Progenitor cell of endocrine pancreas (in vitro differentiated cells): ENCODE results near the gene ARL6IP5. TPM values are rescaled to one million over a fixed set of nuclear protein-coding genes. Genes with fewer than 3 reads are reported as not detected.

Source experiments
- DNase-seq: peaks from one replicate; pipeline ENCODE4 v3.0.0; 2021; ENCODE audit warnings: low spot score; ENCODE audit not compliant: unreplicated experiment
- H3K27ac Mint-ChIP-seq: 2 replicates; pipeline ENCODE4 v1.8.0; 2021; ENCODE audit warnings: mild to moderate bottlenecking, moderate library complexity, mixed read lengths
- H3K27me3 Mint-ChIP-seq: 2 replicates; pipeline ENCODE4 v1.8.0; 2021; ENCODE audit warnings: mixed read lengths
- H3K36me3 Mint-ChIP-seq: 2 replicates; pipeline ENCODE4 v1.8.0; 2022; ENCODE audit warnings: mixed read lengths; ENCODE audit not compliant: insufficient read depth
- H3K4me1 Mint-ChIP-seq: 2 replicates; pipeline ENCODE4 v1.8.0; 2021; ENCODE audit warnings: low read depth, mixed read lengths
- H3K4me3 Mint-ChIP-seq: 2 replicates; pipeline ENCODE4 v1.8.0; 2021; ENCODE audit warnings: low read depth, mild to moderate bottlenecking, moderate library complexity, mixed read lengths
- H3K9me3 Mint-ChIP-seq: 2 replicates; pipeline ENCODE4 v1.8.0; 2021; ENCODE audit warnings: low read depth, mixed read lengths
- CTCF ChIP-seq: fragments of 200-600 bp; sonication (generic); IDR thresholded peaks from one replicate; pipeline ENCODE4 v1.5.0; 2021; ENCODE audit warnings: antibody characterized with exemption, mild to moderate bottlenecking; ENCODE audit not compliant: unreplicated experiment
- microRNA-seq: library from miRNA; unstranded; fragments of <30 nt; microRNA quantifications from one replicate; pipeline ENCODE4 v1.1.0, GENCODE V29; 2020; ENCODE audit warnings: borderline number of aligned reads; ENCODE audit not compliant: unreplicated experiment
- total RNA-seq: library from RNA; stranded (reverse); gene quantifications from 2 replicates; pipeline ENCODE4 v1.2.1, GENCODE V29; 2021

The ARL6IP5 gene
- total RNA-seq, 1 donor from 2014 or later = 55.4 TPM

- H3K27ac Mint-ChIP-seq = no peak overlapping the region
- peaks cover 20% of the 10 kb centered on the region for H3K4me1 Mint-ChIP-seq
- H3K36me3 Mint-ChIP-seq = no peaks in the 10 kb centered on the region
- no peaks in the 10 kb centered on the region for H3K27me3 Mint-ChIP-seq
- no peak overlapping the region for H3K4me3 Mint-ChIP-seq
- DNase-seq = no peak
- no peaks in the 10 kb centered on the region for H3K9me3 Mint-ChIP-seq
- TF ChIP-seq CTCF = no peak
These were observed 58.2 kb downstream of the ARL6IP5 start for GRCh38 chr3:69142797-69143454.

- Mint-ChIP-seq H3K27me3 (no peaks in the 10 kb centered on the region), H3K36me3 (no peaks in the 10 kb centered on the region), H3K27ac (no peak overlapping the region), H3K9me3 (no peaks in the 10 kb centered on the region), H3K4me3 (no peak overlapping the region), H3K4me1 (peaks cover 20% of the 10 kb centered on the region)
- DNase-seq = no peak
- no peak for TF ChIP-seq CTCF
These were observed 58.9 kb downstream of the ARL6IP5 start for GRCh38 chr3:69143612-69144011.

- H3K27me3 Mint-ChIP-seq = no peaks in the 10 kb centered on the region
- H3K36me3 Mint-ChIP-seq = no peaks in the 10 kb centered on the region
- no peak overlapping the region for H3K27ac Mint-ChIP-seq
- H3K4me3 Mint-ChIP-seq = no peak overlapping the region
- no peak for TF ChIP-seq CTCF
- H3K4me1 Mint-ChIP-seq = peaks cover 20% of the 10 kb centered on the region
- DNase-seq = no peak
- H3K9me3 Mint-ChIP-seq = no peaks in the 10 kb centered on the region
These were observed 60.0 kb downstream of the ARL6IP5 start for GRCh38 chr3:69144631-69145245.

- Mint-ChIP-seq H3K4me3 (no peak overlapping the region), H3K9me3 (no peaks in the 10 kb centered on the region), H3K4me1 (peaks cover 20% of the 10 kb centered on the region), H3K36me3 (no peaks in the 10 kb centered on the region), H3K27me3 (no peaks in the 10 kb centered on the region), H3K27ac (no peak overlapping the region)
- TF ChIP-seq CTCF = no peak
- DNase-seq = no peak
These were observed 61.0 kb downstream of the ARL6IP5 start for GRCh38 chr3:69145688-69146087.

- no peak for DNase-seq
- H3K27ac Mint-ChIP-seq = no peak overlapping the region
- H3K36me3 Mint-ChIP-seq = no peaks in the 10 kb centered on the region
- H3K27me3 Mint-ChIP-seq = peaks cover 3% of the 10 kb centered on the region
- H3K9me3 Mint-ChIP-seq = no peaks in the 10 kb centered on the region
- TF ChIP-seq CTCF = no peak
- peaks cover 11% of the 10 kb centered on the region for H3K4me1 Mint-ChIP-seq
- H3K4me3 Mint-ChIP-seq = no peak overlapping the region
These were observed 64.8 kb downstream of the ARL6IP5 start for GRCh38 chr3:69149586-69149985.

Small RNA genes lying within 50 kb of the gene (microRNA-seq; reads per million reads assigned to microRNA genes)
- 3.6 reads per million for gene MIR3136

Other genes with a start within 250 kb of the ARL6IP5 start
- 0.18 and 0.86 TPM in 2 replicates for gene TAFA4, start 152.4 kb upstream of the ARL6IP5 start, total RNA-seq
- 15.5 and 17.5 TPM in 2 replicates for gene EOGT, start 71.3 kb upstream of the ARL6IP5 start, total RNA-seq
- gene TMF1, start 32.6 kb upstream of the ARL6IP5 start, total RNA-seq = 30.1 and 34.2 TPM in 2 replicates
- gene UBA3, start 4.6 kb upstream of the ARL6IP5 start, total RNA-seq = 76.2 and 86.9 TPM in 2 replicates
- not detected in 2 replicates for gene LMOD3, start 37.7 kb downstream of the ARL6IP5 start, total RNA-seq